ENCODE results near the gene HAGHL. TPM values are rescaled to one million over a fixed set of nuclear protein-coding genes. Genes with fewer than 3 reads are reported as not detected.

HAGHL gene
- total and polyA plus RNA-seq, 9 donors: 2.6 to 25.7 (median 3.4) TPM; not detected in 1

GRCh38 chr16:732936-733335, 6.0 kb downstream of the HAGHL start:
- no peak for DNase-seq
- TF ChIP-seq POLR2A (IDR thresholded peaks at IDR 0.05): no peak
- no peak for TF ChIP-seq EP300 (IDR thresholded peaks at IDR 0.05)
- TF ChIP-seq CTCF (IDR thresholded peaks at IDR 0.05): no peak

GRCh38 chr16:733382-734207, 6.7 kb downstream of the HAGHL start:
- Histone ChIP-seq H3K9me3 (no peaks in the 10 kb centered on the region), H3K4me3 (no peak overlapping the region), H3K27me3 (no peaks in the 10 kb centered on the region), H3K4me1 (ENCODE audit: insufficient read depth) (no peaks in the 10 kb centered on the region), H3K36me3 (no peaks in the 10 kb centered on the region), H3K27ac (no peak overlapping the region)
- TF ChIP-seq CTCF (IDR thresholded peaks at IDR 0.05) (no peak), POLR2A (IDR thresholded peaks at IDR 0.05) (no peak), EP300 (IDR thresholded peaks at IDR 0.05) (no peak)
- intact Hi-C loops (cut with DNase I): no loop called here
- WGBS, 3 donors: 77 to 88% (median 84%) methylated on average over 32 to 34 of the region's 34 CpGs
- peak in 1 of 5 donors; percentile 36 for DNase-seq

More at GRCh38 chr16:732936-733335, 6.0 kb downstream of the HAGHL start:
- H3K4me1 ChIP-seq (ENCODE audit: insufficient read depth): peaks cover 3% of the 10 kb centered on the region
- H3K36me3 ChIP-seq: no peaks in the 10 kb centered on the region
- H3K4me3 ChIP-seq: no peak overlapping the region
- 85 to 89% (median 86%) methylated on average over 13 of the region's 13 CpGs for WGBS, 3 donors
- intact Hi-C loops (cut with DNase I): no loop called here
- no peaks in the 10 kb centered on the region for H3K9me3 ChIP-seq
- H3K27me3 ChIP-seq: peaks cover 2% of the 10 kb centered on the region
- H3K27ac ChIP-seq: no peak overlapping the region

- no peaks in the 10 kb centered on the region for H3K9me3 ChIP-seq
- no peaks in the 10 kb centered on the region for H3K36me3 ChIP-seq
- 85 to 89% (median 85%) methylated on average over 48 to 49 of the region's 49 CpGs for WGBS, 3 donors
- H3K4me3 ChIP-seq: no peak overlapping the region
- TF ChIP-seq EP300 (IDR thresholded peaks at IDR 0.05): no peak
- no peak for TF ChIP-seq CTCF (IDR thresholded peaks at IDR 0.05)
- TF ChIP-seq POLR2A (IDR thresholded peaks at IDR 0.05): no peak
- DNase-seq: no peak
- H3K4me1 ChIP-seq (ENCODE audit: insufficient read depth): no peaks in the 10 kb centered on the region
- H3K27me3 ChIP-seq: no peaks in the 10 kb centered on the region
- intact Hi-C loops (cut with DNase I): no loop called here
- H3K27ac ChIP-seq: no peak overlapping the region
Observed at GRCh38 chr16:734208-734980, 7.5 kb downstream of the HAGHL start.

GRCh38 chr16:734981-735881, 8.3 kb downstream of the HAGHL start:
- Histone ChIP-seq H3K9me3 (no peaks in the 10 kb centered on the region), H3K4me3 (no peak overlapping the region), H3K36me3 (no peaks in the 10 kb centered on the region), H3K27ac (no peak overlapping the region), H3K27me3 (no peaks in the 10 kb centered on the region), H3K4me1 (ENCODE audit: insufficient read depth) (peaks cover 6% of the 10 kb centered on the region)
- TF ChIP-seq CTCF (IDR thresholded peaks at IDR 0.05) (no peak), EP300 (IDR thresholded peaks at IDR 0.05) (no peak), POLR2A (IDR thresholded peaks at IDR 0.05) (no peak)
- intact Hi-C loops (cut with DNase I): no loop called here
- no peak for DNase-seq
- WGBS, 3 donors: 89 to 93% (median 90%) methylated on average over 25 of the region's 25 CpGs
